Nephron progenitor cell (in vitro differentiated cells): ENCODE measurements around the gene KCND2.
A peak's percentile ranks its signal among the peaks of the same experiment; 100 is the strongest.
"Not testable (repeated sequence)": the region's sequence is repeated elsewhere in the genome, so short reads cannot be mapped to it uniquely, and the experiment has no call there.

ENCODE experiments used
- DNase-seq: peaks from one replicate; pipeline ENCODE4 v3.0.0; 2021
- H3K27ac Mint-ChIP-seq: 2 replicates; pipeline ENCODE4 v1.8.0; 2021; ENCODE audit warnings: mild to moderate bottlenecking, moderate library complexity, mixed read lengths
- H3K27me3 Mint-ChIP-seq: 2 replicates; pipeline ENCODE4 v1.8.0; 2021; ENCODE audit warnings: mild to moderate bottlenecking, low read depth, mixed read lengths; ENCODE audit not compliant: poor library complexity
- H3K36me3 Mint-ChIP-seq: 2 replicates; pipeline ENCODE4 v1.8.0; 2021; ENCODE audit warnings: low read depth, mixed read lengths
- H3K4me1 Mint-ChIP-seq: 2 replicates; pipeline ENCODE4 v1.8.0; 2021; ENCODE audit warnings: mixed read lengths
- H3K4me3 Mint-ChIP-seq: 2 replicates; pipeline ENCODE4 v1.8.0; 2021; ENCODE audit warnings: mild to moderate bottlenecking, moderate library complexity, mixed read lengths
- H3K9me3 Mint-ChIP-seq: 2 replicates; pipeline ENCODE4 v1.8.0; 2021; ENCODE audit warnings: mild to moderate bottlenecking, moderate library complexity, mixed read lengths
- TF ChIP-seq, protein P1 (sequence below): fragments of 200-600 bp; sonication (generic); IDR thresholded peaks from 2 replicates; pipeline ENCODE4 v1.5.0; 2021; ENCODE audit warnings: antibody characterized with exemption

The KCND2 gene

DNA sequence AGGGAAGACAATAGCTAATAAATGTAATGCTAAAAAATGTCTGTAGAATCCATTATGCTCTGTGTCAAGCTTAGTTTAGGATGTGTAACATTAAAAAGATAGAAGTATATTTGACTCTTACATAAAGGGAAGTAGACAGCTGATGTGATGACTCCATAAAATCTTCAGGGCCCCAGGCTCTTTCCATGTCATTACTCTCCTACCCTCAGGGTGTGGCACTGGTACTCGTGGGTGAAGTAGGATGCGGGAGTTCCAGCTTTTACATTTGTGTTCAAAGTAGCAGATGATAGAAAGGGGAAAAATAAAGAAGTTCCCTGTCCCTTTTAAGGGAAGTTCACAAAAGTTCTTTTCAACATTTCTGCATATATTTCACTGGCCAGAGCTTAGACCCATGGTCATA lies 427.8 kb downstream of the KCND2 start:
- no peak for DNase-seq
- TF ChIP-seq, protein P1, sequence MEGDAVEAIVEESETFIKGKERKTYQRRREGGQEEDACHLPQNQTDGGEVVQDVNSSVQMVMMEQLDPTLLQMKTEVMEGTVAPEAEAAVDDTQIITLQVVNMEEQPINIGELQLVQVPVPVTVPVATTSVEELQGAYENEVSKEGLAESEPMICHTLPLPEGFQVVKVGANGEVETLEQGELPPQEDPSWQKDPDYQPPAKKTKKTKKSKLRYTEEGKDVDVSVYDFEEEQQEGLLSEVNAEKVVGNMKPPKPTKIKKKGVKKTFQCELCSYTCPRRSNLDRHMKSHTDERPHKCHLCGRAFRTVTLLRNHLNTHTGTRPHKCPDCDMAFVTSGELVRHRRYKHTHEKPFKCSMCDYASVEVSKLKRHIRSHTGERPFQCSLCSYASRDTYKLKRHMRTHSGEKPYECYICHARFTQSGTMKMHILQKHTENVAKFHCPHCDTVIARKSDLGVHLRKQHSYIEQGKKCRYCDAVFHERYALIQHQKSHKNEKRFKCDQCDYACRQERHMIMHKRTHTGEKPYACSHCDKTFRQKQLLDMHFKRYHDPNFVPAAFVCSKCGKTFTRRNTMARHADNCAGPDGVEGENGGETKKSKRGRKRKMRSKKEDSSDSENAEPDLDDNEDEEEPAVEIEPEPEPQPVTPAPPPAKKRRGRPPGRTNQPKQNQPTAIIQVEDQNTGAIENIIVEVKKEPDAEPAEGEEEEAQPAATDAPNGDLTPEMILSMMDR: no peak

DNA sequence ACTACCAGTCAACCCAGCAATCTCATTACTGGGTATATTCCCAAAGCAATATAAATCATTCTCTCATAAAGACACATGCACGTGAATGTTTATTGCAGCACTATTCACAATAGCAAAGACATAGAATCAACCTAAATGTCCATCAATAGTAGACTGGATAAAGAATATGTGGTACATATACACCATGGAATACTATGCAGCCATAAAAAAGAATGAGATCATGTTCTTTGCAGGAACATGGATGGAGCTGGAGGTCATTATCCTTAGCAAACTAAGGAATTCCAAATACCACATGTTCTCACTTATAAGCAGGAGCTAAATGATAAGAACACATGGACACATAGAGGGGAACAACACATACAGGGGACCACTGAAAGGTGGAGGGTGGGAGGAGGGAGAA lies 429.4 kb downstream of the KCND2 start:
- not testable (repeated sequence) for H3K27me3 Mint-ChIP-seq, H3K4me3 Mint-ChIP-seq, DNase-seq, H3K36me3 Mint-ChIP-seq, H3K9me3 Mint-ChIP-seq, H3K4me1 Mint-ChIP-seq, H3K27ac Mint-ChIP-seq

More for the DNA sequence above, 427.8 kb downstream of the KCND2 start:
- H3K4me3 Mint-ChIP-seq: no peak overlapping the region
- no peaks in the 10 kb centered on the region for H3K4me1 Mint-ChIP-seq
- H3K27me3 Mint-ChIP-seq: peaks cover 3% of the 10 kb centered on the region
- H3K36me3 Mint-ChIP-seq: peaks cover 5% of the 10 kb centered on the region
- H3K9me3 Mint-ChIP-seq: no peaks in the 10 kb centered on the region
- H3K27ac Mint-ChIP-seq: no peak overlapping the region

DNA sequence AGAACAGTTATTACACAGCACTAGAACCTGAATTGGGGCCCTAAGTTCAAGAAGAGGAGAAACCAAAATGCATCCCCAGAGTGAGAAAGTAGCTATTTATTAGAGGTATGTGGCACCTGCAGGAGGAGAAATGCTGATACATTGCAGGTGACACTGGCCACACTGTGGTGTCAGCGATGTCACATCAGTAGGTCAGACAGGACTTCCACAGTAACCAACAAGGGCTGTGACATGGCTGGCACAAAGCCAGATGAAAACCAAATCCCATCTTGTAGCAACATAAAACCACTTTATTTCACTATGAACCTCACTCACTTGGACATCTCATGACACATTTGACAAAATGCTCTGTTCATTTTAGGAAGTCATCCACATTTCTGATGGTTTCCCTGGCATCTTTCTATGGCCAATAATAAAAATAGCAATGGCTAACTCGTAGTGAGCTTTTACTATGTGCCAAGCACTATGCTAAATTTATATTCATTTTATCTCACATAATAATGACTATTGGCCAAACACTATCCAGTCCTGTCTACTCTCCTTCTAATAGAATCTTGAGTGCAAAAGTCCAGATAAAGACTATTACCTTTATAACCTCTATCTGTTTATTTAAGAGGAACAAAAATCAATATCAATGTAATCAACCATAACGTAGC lies 430.7 kb downstream of the KCND2 start:
- no peak for DNase-seq
- Mint-ChIP-seq H3K4me1 (no peaks in the 10 kb centered on the region), H3K4me3 (no peak overlapping the region), H3K27ac (no peak overlapping the region), H3K9me3 (no peaks in the 10 kb centered on the region), H3K36me3 (no peaks in the 10 kb centered on the region), H3K27me3 (no peaks in the 10 kb centered on the region)
- TF ChIP-seq, protein P1: no peak

DNA sequence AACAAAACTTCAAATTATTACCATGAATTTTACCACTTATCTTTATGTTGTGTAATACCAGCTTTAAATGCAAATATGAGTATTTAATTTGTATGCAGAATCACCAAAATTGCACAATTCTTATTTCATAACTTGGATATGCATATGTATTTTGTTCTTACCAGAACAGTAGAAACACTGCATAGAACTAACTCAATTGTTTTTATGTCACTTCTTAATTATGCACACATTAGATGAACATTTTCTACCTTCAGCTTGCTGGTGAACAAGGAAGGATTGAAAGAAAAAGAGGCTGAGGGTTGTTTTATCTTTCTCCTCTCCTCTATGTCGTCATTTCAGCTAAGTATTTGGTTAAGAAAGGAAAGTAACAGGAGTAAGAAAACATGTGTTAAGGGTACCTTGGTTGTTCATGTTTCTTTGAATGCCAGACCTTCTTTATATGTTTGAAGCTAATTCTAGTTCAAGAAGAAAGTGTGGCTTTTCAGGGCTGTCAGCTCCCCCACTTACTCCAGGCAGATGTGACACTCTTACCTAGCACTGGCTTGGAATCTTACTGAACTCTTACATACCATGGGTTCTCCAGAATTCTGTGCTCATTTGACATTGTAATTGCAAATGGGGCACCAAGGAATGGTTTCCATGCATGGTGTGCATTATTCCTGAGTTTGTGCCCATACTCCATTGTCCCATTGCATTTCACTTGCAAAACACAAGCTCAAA lies 436.4 kb downstream of the KCND2 start:
- H3K27me3 Mint-ChIP-seq: no peaks in the 10 kb centered on the region

DNA sequence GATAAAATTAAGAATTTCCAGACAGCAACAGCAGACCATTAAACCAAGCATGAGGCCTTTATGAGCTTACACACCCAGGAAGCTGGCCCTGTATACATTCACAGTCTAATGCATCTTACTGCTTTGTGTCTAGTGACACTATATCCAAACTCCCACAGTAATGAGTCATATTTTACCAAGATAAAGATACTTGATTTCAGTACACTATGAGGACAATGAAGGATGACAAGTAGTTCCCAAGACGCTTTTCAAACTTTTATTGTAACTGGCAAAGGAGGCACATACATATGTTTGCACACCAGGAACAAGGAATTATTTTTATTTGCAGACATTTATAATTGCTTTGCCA lies 437.0 kb downstream of the KCND2 start:
- Mint-ChIP-seq H3K36me3 (no peaks in the 10 kb centered on the region), H3K27me3 (no peaks in the 10 kb centered on the region), H3K4me3 (no peak overlapping the region), H3K4me1 (no peaks in the 10 kb centered on the region), H3K9me3 (no peaks in the 10 kb centered on the region), H3K27ac (no peak overlapping the region)
- no peak for DNase-seq
- TF ChIP-seq, protein P1: no peak

More for the DNA sequence above, 436.4 kb downstream of the KCND2 start:
- peak overlapping the region; percentile 49 for H3K27ac Mint-ChIP-seq
- no peaks in the 10 kb centered on the region for H3K4me1 Mint-ChIP-seq
- no peaks in the 10 kb centered on the region for H3K9me3 Mint-ChIP-seq
- TF ChIP-seq, protein P1: no peak
- H3K4me3 Mint-ChIP-seq: no peak overlapping the region
- H3K36me3 Mint-ChIP-seq: no peaks in the 10 kb centered on the region
- DNase-seq: no peak

DNA sequence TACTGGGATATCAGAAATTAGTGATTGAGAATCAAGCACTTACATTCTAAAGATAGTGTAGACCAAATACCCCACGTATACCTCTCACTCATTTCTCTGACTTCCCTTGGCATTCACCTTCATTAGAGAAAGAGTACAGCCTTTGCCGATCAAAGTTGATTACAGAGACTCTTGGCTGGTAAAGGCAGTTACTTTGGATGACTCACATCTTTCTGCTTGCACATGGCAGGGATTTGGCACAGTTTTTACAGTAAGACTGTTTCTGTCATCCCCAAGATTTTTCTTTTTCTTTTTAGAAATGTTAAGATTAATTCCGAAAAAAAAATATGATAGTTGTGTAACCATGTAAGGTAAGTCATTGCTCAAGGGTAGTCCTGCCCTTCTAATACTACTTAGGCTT lies 442.0 kb downstream of the KCND2 start:
- Mint-ChIP-seq H3K36me3 (no peaks in the 10 kb centered on the region), H3K4me3 (no peak overlapping the region), H3K9me3 (no peaks in the 10 kb centered on the region), H3K27ac (no peak overlapping the region), H3K27me3 (no peaks in the 10 kb centered on the region), H3K4me1 (peaks cover 8% of the 10 kb centered on the region)
- DNase-seq: no peak
- TF ChIP-seq, protein P1: no peak
